B cell (primary cell): ENCODE measurements around the gene TADA3. TPM values are rescaled to one million over a fixed set of nuclear protein-coding genes. Genes with fewer than 3 reads are reported as not detected.

Experiments used
- ATAC-seq: fragments of 200-7000 bp; cut with Tn5 transposase; one replicate; pipeline ENCODE4 v1.10.0; 2021; ENCODE audit warnings: low read depth, mild to moderate bottlenecking, moderate number of reproducible peaks, moderate library complexity
- CTCF ChIA-PET: fragments of 350-600 bp; sonication (Branson Sonifier 250); formaldehyde crosslinking; loops from one replicate; lab custom pipeline; 2021; ENCODE audit warnings: antibody characterized with exemption, inconsistent platforms; lab: Charles Lee
- POLR2A ChIA-PET: fragments of 350-600 bp; sonication (Branson Sonifier 250); formaldehyde crosslinking; loops from one replicate; lab custom pipeline; 2021; ENCODE audit warnings: antibody characterized with exemption; lab: Charles Lee
- DNase-seq: peaks from one replicate; pipeline ENCODE4 v3.0.0; 2013
- H2AFZ ChIP-seq: 2 replicates; pipeline ENCODE4 v1.6.1; 2012; ENCODE audit warnings: mild to moderate bottlenecking, low read depth, low read length; ENCODE audit not compliant: insufficient read depth, poor library complexity, severe bottlenecking
- H3K27ac ChIP-seq, 2 donors: 1 replicate in 1 of 2; 2 replicates in 1 of 2; pipeline ENCODE4 v1.5.1; 2012 to 2013; ENCODE audit warnings: low read length in 2 of 2, mild to moderate bottlenecking in 2 of 2, moderate library complexity in 1 of 2
- H3K27me3 ChIP-seq, 4 experiments: fragments of 200-600 bp in 1 of 4; sonication (generic) in 1 of 4; replicated peaks in 1 of 4; 1 replicate in 2 of 4; 2 replicates in 2 of 4; pipeline versions ENCODE4 v1.6.1 to v1.7.0; 2013 to 2016; ENCODE audit warnings: low read length in 3 of 4, mild to moderate bottlenecking in 2 of 4, mixed read lengths in 1 of 4, moderate library complexity in 1 of 4; ENCODE audit not compliant: insufficient read depth in 4 of 4, control insufficient read depth in 3 of 4; ENCODE audit errors: control extremely low read depth in 1 of 4
- H3K36me3 ChIP-seq, 2 experiments: replicated peaks in 1 of 2; 1 replicate in 1 of 2; 2 replicates in 1 of 2; pipeline versions ENCODE4 v1.6.1 to v1.7.1; 2013; ENCODE audit warnings: low read length in 1 of 2; ENCODE audit not compliant: insufficient read depth in 2 of 2, control insufficient read depth in 1 of 2; ENCODE audit errors: control extremely low read depth in 1 of 2, extremely low read depth in 1 of 2
- H3K4me1 ChIP-seq, 2 donors: fragments of 200-600 bp in 1 of 2; sonication (generic) in 1 of 2; 1 replicate in 1 of 2; 2 replicates in 1 of 2; pipeline versions ENCODE4 v1.5.1 to v1.6.1; 2013 to 2017; ENCODE audit warnings: low read length in 2 of 2; ENCODE audit not compliant: control insufficient read depth in 2 of 2, insufficient read depth in 2 of 2
- H3K4me2 ChIP-seq: replicated peaks from 2 replicates; pipeline ENCODE3; 2012; ENCODE audit warnings: mild to moderate bottlenecking, low read depth, low read length; ENCODE audit not compliant: poor library complexity, severe bottlenecking
- H3K4me3 ChIP-seq, 5 experiments: fragments of 200-600 bp in 1 of 5; sonication (generic) in 1 of 5; 1 replicate in 3 of 5; 2 replicates in 2 of 5; pipeline versions ENCODE4 v1.5.1 to v1.7.0; 2011 to 2016; ENCODE audit warnings: low read length in 4 of 5, mild to moderate bottlenecking in 4 of 5, low read depth in 2 of 5, control low read depth in 1 of 5, moderate library complexity in 1 of 5; ENCODE audit not compliant: insufficient read depth in 1 of 5; ENCODE audit errors: control extremely low read depth in 1 of 5, extremely low read depth in 1 of 5
- H3K79me2 ChIP-seq: fragments of 200-600 bp; sonication (generic); one replicate; pipeline ENCODE4 v1.6.0; 2016; ENCODE audit warnings: low read length; ENCODE audit not compliant: control insufficient read depth, insufficient read depth
- H3K9ac ChIP-seq: fragments of 200-600 bp; sonication (generic); 2 replicates; pipeline ENCODE4 v1.6.1; 2017; ENCODE audit warnings: mild to moderate bottlenecking, low read length, moderate library complexity
- H3K9me3 ChIP-seq, 3 donors: one replicate each; pipeline versions ENCODE4 v1.6.1 to v1.7.1; 2013; ENCODE audit warnings: low read length in 2 of 3; ENCODE audit not compliant: control insufficient read depth in 2 of 3, insufficient read depth in 1 of 3; ENCODE audit errors: control extremely low read depth in 1 of 3
- H4K20me1 ChIP-seq: 2 replicates; pipeline ENCODE4 v1.6.0; 2012; ENCODE audit warnings: mild to moderate bottlenecking, low read length; ENCODE audit not compliant: insufficient read depth, control insufficient read depth, poor library complexity, severe bottlenecking
- H3K27ac Mint-ChIP-seq: one replicate; pipeline ENCODE4 v1.8.0; 2021; ENCODE audit warnings: mixed read lengths
- H3K27me3 Mint-ChIP-seq: one replicate; pipeline ENCODE4 v1.8.0; 2021; ENCODE audit warnings: mixed read lengths
- H3K4me1 Mint-ChIP-seq: one replicate; pipeline ENCODE4 v1.8.0; 2021; ENCODE audit warnings: mixed read lengths
- H3K4me3 Mint-ChIP-seq: one replicate; pipeline ENCODE4 v1.8.0; 2021; ENCODE audit warnings: mixed read lengths
- H3K9me3 Mint-ChIP-seq: one replicate; pipeline ENCODE4 v1.8.0; 2022; ENCODE audit warnings: mixed read lengths; ENCODE audit not compliant: insufficient read depth
- CTCF ChIP-seq: fragments of 200-600 bp; IDR thresholded peaks from one replicate; pipeline ENCODE4 v1.8.0; 2022; ENCODE audit warnings: antibody characterized with exemption, mild to moderate bottlenecking
- EZH2 ChIP-seq: IDR thresholded peaks from 2 replicates; pipeline ENCODE4 v1.6.1; 2012; ENCODE audit warnings: borderline replicate concordance, low read depth, mild to moderate bottlenecking, moderate library complexity, low read length; ENCODE audit not compliant: insufficient read depth, poor library complexity, severe bottlenecking
- WGBS: methylation state at CpG from one replicate; pipeline ENCODE4 v1.1.5; 2013; ENCODE audit warnings: missing lambda C conversion rate; ENCODE audit not compliant: insufficient coverage; 5-methylcytosine and 5-hydroxymethylcytosine counted together
- intact Hi-C: fragments of 100-400 bp; cut with micrococcal nuclease; formaldehyde crosslinking; loops from one replicate; pipeline ENCODE4 v1.10.0; 2022
- polyA plus RNA-seq: library from polyadenylated mRNA; depleted of rRNA; stranded (reverse); fragments of >200 nt; gene quantifications from 2 replicates; pipeline ENCODE4 v1.2.3, GENCODE V29; 2012
- total RNA-seq, 2 donors: library from RNA; stranded (reverse); fragments of 120-200 nt in 1 of 2; gene quantifications; 1 replicate in 1 of 2; 2 replicates in 1 of 2; pipeline versions ENCODE4 v1.2.3 to v1.2.4, GENCODE V29; 2013 to 2022

The TADA3 gene
- total and polyA plus RNA-seq, 2 donors (not counting 1 experiment from before 2014, with no cell fraction given): 45.4 to 45.6 TPM

- Mint-ChIP-seq H3K4me3 (peak overlapping the region; percentile 99), H3K4me1 (peaks cover 51% of the 10 kb centered on the region), H3K27ac (peak overlapping the region; percentile 100), H3K9me3 (no peaks in the 10 kb centered on the region), H3K27me3 (no peaks in the 10 kb centered on the region)
- TF ChIP-seq EZH2: no peak
- no peak for TF ChIP-seq CTCF
- peak overlapping the region; percentile 98 for H3K4me2 ChIP-seq
- ATAC-seq (no peak), DNase-seq (no peak)
- H4K20me1 ChIP-seq: peaks cover 31% of the 10 kb centered on the region
- H3K4me1 ChIP-seq: peaks cover 44 to 56% of the 10 kb centered on the region in 2 donors
- peak overlapping the region; percentile 93 to 99 for H3K27ac ChIP-seq
- POLR2A ChIA-PET: interaction anchor here (0.6 to 1.6 kb wide), 14 partner anchors 10 to 529 kb away, joined by 3 to 39 read pairs (median 5); partner anchors contain the start of genes CRELD1, FANCD2, GHRL and MTMR14
- peaks cover 65% of the 10 kb centered on the region for H3K79me2 ChIP-seq
- intact Hi-C loops: loop anchor here (1.0 to 2.0 kb wide), 7 partner anchors 12 to 529 kb away; partner anchors contain the start of genes BRPF1, RPUSD3, SEC13 and SETD5
- no peaks in the 10 kb centered on the region for H3K9me3 ChIP-seq
- WGBS: 16% methylated on average over 12 of the region's 14 CpGs
- CTCF ChIA-PET: interaction anchor here (0.6 to 2.4 kb wide), 7 partner anchors 10 to 471 kb away, joined by 3 to 17 read pairs (median 4); partner anchors contain the start of gene TTLL3
- peak overlapping the region; percentile 98 for H3K9ac ChIP-seq
- H3K27me3 ChIP-seq: no peaks in the 10 kb centered on the region
- peak overlapping the region; percentile 78 to 99 (median 94) for H3K4me3 ChIP-seq
- H3K36me3 ChIP-seq: peaks cover 1 to 37% of the 10 kb centered on the region in 2 experiments
- H2AFZ ChIP-seq: peak overlapping the region; percentile 96
Observed at GRCh38 chr3:9791790-9792404, 376 bp downstream of the TADA3 start.

GRCh38 chr3:9791127-9791526 is 1.1 kb downstream of the TADA3 start:
- Histone ChIP-seq H3K4me3 (no peak overlapping the region), H4K20me1 (peaks cover 24% of the 10 kb centered on the region), H2AFZ (no peak overlapping the region), H3K9ac (peak overlapping the region; percentile 98), H3K4me2 (peak overlapping the region; percentile 98), H3K79me2 (peaks cover 63% of the 10 kb centered on the region), H3K4me1 (peaks cover 37 to 49% of the 10 kb centered on the region in 2 donors), H3K36me3 (peaks cover 0 to 42% of the 10 kb centered on the region in 2 experiments), H3K9me3 (no peaks in the 10 kb centered on the region), H3K27ac (peak overlapping the region in 1 of 2 donors; percentile 93), H3K27me3 (no peaks in the 10 kb centered on the region)
- H3K4me1 Mint-ChIP-seq: peaks cover 46% of the 10 kb centered on the region
- ChIA-PET POLR2A (no interaction called here), CTCF (interaction anchor here (1.0 to 2.4 kb wide), 2 partner anchors 10 to 64 kb away, joined by 3 to 15 read pairs; no protein-coding TSS in a partner anchor)
- peak overlapping the region; percentile 99 for H3K4me3 Mint-ChIP-seq
- H3K9me3 Mint-ChIP-seq: no peaks in the 10 kb centered on the region
- H3K27ac Mint-ChIP-seq: peak overlapping the region; percentile 59
- H3K27me3 Mint-ChIP-seq: no peaks in the 10 kb centered on the region
- intact Hi-C loops: no loop called here
- no peak for ATAC-seq
- TF ChIP-seq CTCF: no peak
- no peak for TF ChIP-seq EZH2
- WGBS: 98% methylated on average over 9 of the region's 11 CpGs
- no peak for DNase-seq
